CD14-positive monocyte (primary cell): ENCODE data around the gene LRRC4C. TPM values are rescaled to one million over a fixed set of nuclear protein-coding genes. Genes with fewer than 3 reads are reported as not detected.

Experiments
- DNase-seq, 3 donors: peaks; one replicate each; pipeline ENCODE4 v3.0.0-alpha.2; 2011 to 2022
- H2AFZ ChIP-seq: 2 replicates; pipeline ENCODE4 v1.6.0; 2012; ENCODE audit warnings: mild to moderate bottlenecking, low read depth, low read length, inconsistent platforms; ENCODE audit not compliant: insufficient read depth, poor library complexity, severe bottlenecking
- H3K27ac ChIP-seq, 2 donors: 1 replicate in 1 of 2; 2 replicates in 1 of 2; pipeline ENCODE4 v1.5.1; 2012 to 2013; ENCODE audit warnings: low read length in 2 of 2, control low read depth in 1 of 2, inconsistent platforms in 1 of 2, low read depth in 1 of 2, mild to moderate bottlenecking in 1 of 2
- H3K27me3 ChIP-seq, 2 donors: one replicate each; pipeline versions ENCODE4 v1.6.0 to v1.6.1; 2011 to 2013; ENCODE audit warnings: low read length in 2 of 2; ENCODE audit not compliant: control insufficient read depth in 2 of 2, insufficient read depth in 2 of 2
- H3K36me3 ChIP-seq, 2 donors: replicated peaks in 1 of 2; 1 replicate in 1 of 2; 2 replicates in 1 of 2; pipeline versions ENCODE4 v1.5.1 to v1.6.1; 2012 to 2013; ENCODE audit warnings: low read length in 2 of 2, control low read depth in 1 of 2, inconsistent platforms in 1 of 2, mild to moderate bottlenecking in 1 of 2; ENCODE audit not compliant: insufficient read depth in 2 of 2, control insufficient read depth in 1 of 2
- H3K4me1 ChIP-seq, 2 donors: 1 replicate in 1 of 2; 2 replicates in 1 of 2; pipeline versions ENCODE4 v1.5.1 to v1.6.1; 2012 to 2013; ENCODE audit warnings: low read length in 2 of 2, control low read depth in 1 of 2, inconsistent platforms in 1 of 2, mild to moderate bottlenecking in 1 of 2, moderate library complexity in 1 of 2; ENCODE audit not compliant: insufficient read depth in 2 of 2, control insufficient read depth in 1 of 2
- H3K4me2 ChIP-seq: replicated peaks from 2 replicates; pipeline ENCODE3; 2012; ENCODE audit warnings: low read length, moderate library complexity, mild to moderate bottlenecking; ENCODE audit not compliant: poor library complexity, severe bottlenecking; ENCODE audit errors: extremely low read depth
- H3K4me3 ChIP-seq, 3 experiments: fragments of 200-600 bp in 1 of 3; sonication (generic) in 1 of 3; replicated peaks in 1 of 3; 1 replicate in 2 of 3; 2 replicates in 1 of 3; pipeline ENCODE4 v1.5.1; 2011 to 2013; ENCODE audit warnings: low read length in 3 of 3, mild to moderate bottlenecking in 3 of 3, control low read depth in 2 of 3, low read depth in 2 of 3, inconsistent platforms in 1 of 3, moderate library complexity in 1 of 3
- H3K79me2 ChIP-seq: 2 replicates; pipeline ENCODE4 v1.6.0; 2012; ENCODE audit warnings: mild to moderate bottlenecking, control low read depth, inconsistent platforms, low read length, moderate library complexity; ENCODE audit not compliant: insufficient read depth
- H3K9ac ChIP-seq: 2 replicates; pipeline ENCODE4 v1.6.0; 2017; ENCODE audit warnings: low read length, mild to moderate bottlenecking; ENCODE audit not compliant: insufficient read depth, poor library complexity, severe bottlenecking
- H3K9me3 ChIP-seq, 2 donors: replicated peaks in 1 of 2; 1 replicate in 1 of 2; 2 replicates in 1 of 2; pipeline versions ENCODE4 v1.5.1 to v1.6.1; 2012 to 2013; ENCODE audit warnings: low read length in 2 of 2, control low read depth in 1 of 2; ENCODE audit not compliant: control insufficient read depth in 1 of 2, insufficient read depth in 1 of 2
- H4K20me1 ChIP-seq: 2 replicates; pipeline ENCODE4 v1.6.0; 2012; ENCODE audit warnings: mild to moderate bottlenecking, low read length, control low read depth, moderate library complexity; ENCODE audit not compliant: insufficient read depth
- H3K27ac Mint-ChIP-seq, 7 donors: one replicate each; pipeline ENCODE4 v1.8.0; 2020; ENCODE audit warnings: mild to moderate bottlenecking in 7 of 7, mixed read lengths in 7 of 7, moderate library complexity in 6 of 7, inconsistent platforms in 2 of 7
- H3K27me3 Mint-ChIP-seq, 3 donors: one replicate each; pipeline ENCODE4 v1.8.0; 2021 to 2022; ENCODE audit warnings: low read depth in 3 of 3, mild to moderate bottlenecking in 3 of 3, mixed read lengths in 3 of 3, moderate library complexity in 3 of 3, inconsistent platforms in 1 of 3
- H3K36me3 Mint-ChIP-seq, 2 donors: one replicate each; pipeline ENCODE4 v1.8.0; 2020; ENCODE audit warnings: mixed read lengths in 2 of 2, inconsistent platforms in 1 of 2, mild to moderate bottlenecking in 1 of 2
- H3K4me1 Mint-ChIP-seq: one replicate; pipeline ENCODE4 v1.8.0; 2020; ENCODE audit warnings: mild to moderate bottlenecking, mixed read lengths
- H3K4me3 Mint-ChIP-seq, 2 donors: one replicate each; pipeline ENCODE4 v1.8.0; 2020; ENCODE audit warnings: mild to moderate bottlenecking in 2 of 2, mixed read lengths in 2 of 2, moderate library complexity in 1 of 2
- H3K9me3 Mint-ChIP-seq, 7 donors: one replicate each; pipeline ENCODE4 v1.8.0; 2020 to 2022; ENCODE audit warnings: mixed read lengths in 7 of 7, mild to moderate bottlenecking in 6 of 7, moderate library complexity in 6 of 7, inconsistent platforms in 2 of 7
- WGBS: methylation state at CpG from one replicate; pipeline ENCODE4 v1.1.5; 2013; ENCODE audit warnings: missing lambda C conversion rate; ENCODE audit not compliant: insufficient coverage; 5-methylcytosine and 5-hydroxymethylcytosine counted together
- intact Hi-C, 2 donors: fragments of 100-400 bp; cut with micrococcal nuclease; formaldehyde crosslinking; loops; one replicate each; pipeline versions ENCODE4 v1.15.0 to v1.15.1; 2023
- polyA plus RNA-seq, 3 donors: library from polyadenylated mRNA; depleted of rRNA in 1 of 3; unstranded in 2 of 3; stranded (reverse) in 1 of 3; fragments of 300-500 nt in 2 of 3; fragments of >200 nt in 1 of 3; fragmentation: Illumina TruSeq in 2 of 3; gene quantifications; 1 replicate in 2 of 3; 2 replicates in 1 of 3; pipeline ENCODE4 v1.2.3, GENCODE V29; 2012 to 2021
- TF ChIP-seq, protein P1 (sequence below): fragments of 200-600 bp; IDR thresholded peaks from one replicate; pipeline ENCODE4 v1.8.0; 2022; ENCODE audit warnings: antibody characterized with exemption, mild to moderate bottlenecking

LRRC4C gene
- polyA plus RNA-seq, 3 donors: not detected

DNA sequence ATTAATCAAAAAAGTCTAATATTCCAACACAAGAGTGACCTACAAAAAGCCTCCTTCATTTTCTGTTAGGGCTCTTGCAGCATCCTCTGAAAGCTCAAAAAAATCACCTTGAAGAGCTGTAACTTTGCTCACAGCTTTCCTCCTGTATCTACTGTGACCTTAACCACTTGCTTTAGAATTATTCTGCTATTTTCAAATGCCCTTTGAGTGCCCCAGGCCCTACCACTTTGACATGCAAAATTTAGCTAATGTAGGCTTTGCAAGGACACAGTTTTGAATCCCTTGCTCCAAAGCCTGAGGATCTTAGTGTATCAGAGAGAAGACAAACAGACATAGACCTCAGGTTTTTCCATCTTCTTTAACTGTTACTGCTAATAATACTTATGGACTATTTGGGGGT lies 253.1 kb downstream of the LRRC4C start:
- H3K36me3 Mint-ChIP-seq: no peaks in the 10 kb centered on the region
- no peak overlapping the region for H3K4me3 ChIP-seq
- no peaks in the 10 kb centered on the region for H3K79me2 ChIP-seq
- H3K4me1 ChIP-seq: no peaks in the 10 kb centered on the region
- TF ChIP-seq, protein P1, sequence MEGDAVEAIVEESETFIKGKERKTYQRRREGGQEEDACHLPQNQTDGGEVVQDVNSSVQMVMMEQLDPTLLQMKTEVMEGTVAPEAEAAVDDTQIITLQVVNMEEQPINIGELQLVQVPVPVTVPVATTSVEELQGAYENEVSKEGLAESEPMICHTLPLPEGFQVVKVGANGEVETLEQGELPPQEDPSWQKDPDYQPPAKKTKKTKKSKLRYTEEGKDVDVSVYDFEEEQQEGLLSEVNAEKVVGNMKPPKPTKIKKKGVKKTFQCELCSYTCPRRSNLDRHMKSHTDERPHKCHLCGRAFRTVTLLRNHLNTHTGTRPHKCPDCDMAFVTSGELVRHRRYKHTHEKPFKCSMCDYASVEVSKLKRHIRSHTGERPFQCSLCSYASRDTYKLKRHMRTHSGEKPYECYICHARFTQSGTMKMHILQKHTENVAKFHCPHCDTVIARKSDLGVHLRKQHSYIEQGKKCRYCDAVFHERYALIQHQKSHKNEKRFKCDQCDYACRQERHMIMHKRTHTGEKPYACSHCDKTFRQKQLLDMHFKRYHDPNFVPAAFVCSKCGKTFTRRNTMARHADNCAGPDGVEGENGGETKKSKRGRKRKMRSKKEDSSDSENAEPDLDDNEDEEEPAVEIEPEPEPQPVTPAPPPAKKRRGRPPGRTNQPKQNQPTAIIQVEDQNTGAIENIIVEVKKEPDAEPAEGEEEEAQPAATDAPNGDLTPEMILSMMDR: no peak
- H3K9ac ChIP-seq: no peak overlapping the region
- DNase-seq: no peak
- no peaks in the 10 kb centered on the region for H4K20me1 ChIP-seq
- no peak overlapping the region for H3K4me2 ChIP-seq
- H3K4me1 Mint-ChIP-seq: no peaks in the 10 kb centered on the region
- intact Hi-C loops: no loop called here
- no peak overlapping the region for H3K27ac ChIP-seq
- H3K9me3 ChIP-seq: peaks cover 0 to 3% of the 10 kb centered on the region in 2 donors
- H3K9me3 Mint-ChIP-seq: peaks cover 0 to 4% (median 1%) of the 10 kb centered on the region in 7 donors
- H3K27me3 ChIP-seq: no peaks in the 10 kb centered on the region
- H3K27ac Mint-ChIP-seq: peak overlapping the region in 1 of 7 donors; percentile 56
- H3K4me3 Mint-ChIP-seq: no peak overlapping the region
- H2AFZ ChIP-seq: no peak overlapping the region
- H3K27me3 Mint-ChIP-seq: peaks cover 2 to 3% (median 2%) of the 10 kb centered on the region in 3 donors
- no peaks in the 10 kb centered on the region for H3K36me3 ChIP-seq

DNA sequence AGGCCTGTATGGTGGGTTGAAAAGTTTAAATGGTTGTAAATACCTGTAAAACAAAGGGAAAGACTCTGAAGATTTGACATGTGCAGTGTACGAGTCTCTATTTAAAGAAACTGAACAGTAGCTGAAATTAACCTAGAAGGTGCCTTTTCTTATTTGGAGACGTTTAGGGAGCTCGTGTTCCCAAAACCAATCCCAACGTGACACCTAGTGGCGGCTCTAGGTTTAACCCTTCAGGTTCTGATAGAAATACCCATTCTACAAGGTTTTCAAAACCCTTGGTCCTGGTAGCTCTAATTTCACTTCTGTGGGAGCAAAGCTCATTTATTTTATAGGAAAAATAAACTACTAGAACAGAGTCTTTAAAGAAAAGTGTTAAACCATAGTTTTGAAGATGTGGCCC lies 258.3 kb downstream of the LRRC4C start:
- H3K4me1 Mint-ChIP-seq: no peaks in the 10 kb centered on the region
- no peaks in the 10 kb centered on the region for H3K36me3 Mint-ChIP-seq
- no CpG with 5 or more reads among the region's 5 CpGs for WGBS
- H3K4me2 ChIP-seq: no peak overlapping the region
- no peak for DNase-seq
- no peak overlapping the region for H3K4me3 ChIP-seq
- no peaks in the 10 kb centered on the region for H3K27me3 ChIP-seq
- H3K9me3 Mint-ChIP-seq: no peaks in the 10 kb centered on the region
- H3K9me3 ChIP-seq: no peaks in the 10 kb centered on the region
- H3K79me2 ChIP-seq: no peaks in the 10 kb centered on the region
- no peak overlapping the region for H3K27ac Mint-ChIP-seq
- TF ChIP-seq, protein P1: no peak
- no peaks in the 10 kb centered on the region for H3K36me3 ChIP-seq
- no peaks in the 10 kb centered on the region for H4K20me1 ChIP-seq
- H2AFZ ChIP-seq: no peak overlapping the region
- no peak overlapping the region for H3K4me3 Mint-ChIP-seq
- no peak overlapping the region for H3K9ac ChIP-seq
- H3K4me1 ChIP-seq: no peaks in the 10 kb centered on the region
- peaks cover 0 to 2% (median 2%) of the 10 kb centered on the region in 3 donors for H3K27me3 Mint-ChIP-seq
- intact Hi-C loops: no loop called here
- H3K27ac ChIP-seq: no peak overlapping the region
